Testis (tissue), 3 donors: ENCODE results near the gene ALG11. TPM values are rescaled to one million over a fixed set of nuclear protein-coding genes. Genes with fewer than 3 reads are reported as not detected.
"Not testable (repeated sequence)": the region's sequence is repeated elsewhere in the genome, so short reads cannot be mapped to it uniquely, and the experiment has no call there.

Experiments
- DNase-seq: peaks from one replicate; pipeline ENCODE4 v3.0.0-alpha.2; 2019
- H3K27ac ChIP-seq, 2 donors: fragments of 200-600 bp; sonication (generic); one replicate each; pipeline ENCODE4 v1.5.1; 2019
- H3K27me3 ChIP-seq: fragments of 200-600 bp; sonication (generic); one replicate; pipeline ENCODE4 v1.5.1; 2019
- H3K36me3 ChIP-seq: fragments of 200-600 bp; sonication (generic); one replicate; pipeline ENCODE4 v1.5.1; 2017; ENCODE audit warnings: low read depth; ENCODE audit errors: missing control alignments
- H3K4me1 ChIP-seq: fragments of 200-600 bp; sonication (generic); one replicate; pipeline ENCODE4 v1.5.1; 2019
- H3K4me3 ChIP-seq, 2 donors: fragments of 200-600 bp; sonication (generic); one replicate each; pipeline ENCODE4 v1.5.1; 2017 to 2019
- H3K9me3 ChIP-seq: fragments of 200-600 bp; sonication (generic); one replicate; pipeline ENCODE4 v1.5.1; 2017
- POLR2A ChIP-seq: fragments of 450-650 bp; IDR thresholded peaks from one replicate; pipeline ENCODE4 v1.6.1; 2017; ENCODE audit warnings: antibody characterized with exemption, mild to moderate bottlenecking, moderate library complexity
- WGBS, 2 donors: methylation state at CpG; one replicate each; pipeline ENCODE4 v1.1.5; 2018; 5-methylcytosine and 5-hydroxymethylcytosine counted together
- intact Hi-C: fragments of 100-400 bp; cut with DNase I; formaldehyde crosslinking; loops from one replicate; pipeline ENCODE4 v1.15.1; 2023; ENCODE audit warnings: low total_unique reads
- polyA plus RNA-seq: library from polyadenylated mRNA; stranded (reverse); fragments of 350-450 nt; fragmentation: Illumina TruSeq; extraction: RNeasy Lipid Tissue Mini Kit (QIAGEN cat#74804); gene quantifications from one replicate; pipeline ENCODE4 v1.2.3, GENCODE V29; 2014; ENCODE audit warnings: low read depth, low replicate concordance; ENCODE audit not compliant: insufficient read depth
- total RNA-seq, 2 donors: library from RNA; depleted of rRNA; stranded (reverse); fragments of >200 nt; gene quantifications; one replicate each; pipeline ENCODE4 v1.2.3, GENCODE V29; 2016
- TF ChIP-seq, protein P1 (sequence below), 3 experiments: fragments of 450-650 bp in 2 of 3; fragments of 200-600 bp in 1 of 3; sonication (generic) in 1 of 3; IDR thresholded peaks; one replicate each; pipeline ENCODE4 v1.5.1; 2016 to 2019; ENCODE audit warnings: antibody characterized with exemption in 3 of 3, mild to moderate bottlenecking in 2 of 3, moderate library complexity in 1 of 3

Gene ALG11
- total and polyA plus RNA-seq, 3 donors from 2014 or later: 14.5 to 36.5 (median 24.4) TPM

DNA sequence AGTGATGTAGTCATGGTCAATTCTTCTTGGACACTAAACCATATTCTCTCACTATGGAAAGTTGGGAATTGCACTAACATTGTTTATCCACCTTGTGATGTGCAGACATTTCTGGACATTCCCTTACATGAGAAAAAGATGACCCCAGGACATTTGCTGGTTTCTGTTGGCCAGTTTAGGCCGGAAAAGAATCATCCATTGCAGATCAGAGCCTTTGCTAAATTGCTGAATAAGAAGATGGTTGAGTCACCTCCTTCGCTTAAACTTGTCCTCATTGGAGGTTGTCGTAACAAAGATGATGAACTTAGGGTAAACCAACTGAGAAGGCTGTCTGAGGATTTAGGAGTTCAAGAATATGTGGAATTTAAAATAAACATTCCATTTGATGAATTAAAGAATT lies 12.3 kb downstream of the ALG11 start, which contains the start of gene UTP14C:
Gene UTP14C, plus strand, starts transcription at position 211 of the 400 bp plus-strand sequence. CDS start 4,114 bp downstream, outside the sequence.
- Histone ChIP-seq H3K9me3 (no peaks in the 10 kb centered on the region), H3K4me3 (no peak within 1 kb of the TSS), H3K36me3 (no peaks in the 10 kb centered on the region), H3K4me1 (no peaks in the 10 kb centered on the region), H3K27me3 (no peaks in the 10 kb centered on the region), H3K27ac (no peak within 1 kb of the TSS)
- 97% methylated on average over 3 of the region's 3 CpGs for WGBS, 2 donors
- TF ChIP-seq, protein P1, sequence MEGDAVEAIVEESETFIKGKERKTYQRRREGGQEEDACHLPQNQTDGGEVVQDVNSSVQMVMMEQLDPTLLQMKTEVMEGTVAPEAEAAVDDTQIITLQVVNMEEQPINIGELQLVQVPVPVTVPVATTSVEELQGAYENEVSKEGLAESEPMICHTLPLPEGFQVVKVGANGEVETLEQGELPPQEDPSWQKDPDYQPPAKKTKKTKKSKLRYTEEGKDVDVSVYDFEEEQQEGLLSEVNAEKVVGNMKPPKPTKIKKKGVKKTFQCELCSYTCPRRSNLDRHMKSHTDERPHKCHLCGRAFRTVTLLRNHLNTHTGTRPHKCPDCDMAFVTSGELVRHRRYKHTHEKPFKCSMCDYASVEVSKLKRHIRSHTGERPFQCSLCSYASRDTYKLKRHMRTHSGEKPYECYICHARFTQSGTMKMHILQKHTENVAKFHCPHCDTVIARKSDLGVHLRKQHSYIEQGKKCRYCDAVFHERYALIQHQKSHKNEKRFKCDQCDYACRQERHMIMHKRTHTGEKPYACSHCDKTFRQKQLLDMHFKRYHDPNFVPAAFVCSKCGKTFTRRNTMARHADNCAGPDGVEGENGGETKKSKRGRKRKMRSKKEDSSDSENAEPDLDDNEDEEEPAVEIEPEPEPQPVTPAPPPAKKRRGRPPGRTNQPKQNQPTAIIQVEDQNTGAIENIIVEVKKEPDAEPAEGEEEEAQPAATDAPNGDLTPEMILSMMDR (IDR thresholded peaks at IDR 0.05): no peak
- no peak for TF ChIP-seq POLR2A
- no peak for DNase-seq
- intact Hi-C loops: no loop called here

DNA sequence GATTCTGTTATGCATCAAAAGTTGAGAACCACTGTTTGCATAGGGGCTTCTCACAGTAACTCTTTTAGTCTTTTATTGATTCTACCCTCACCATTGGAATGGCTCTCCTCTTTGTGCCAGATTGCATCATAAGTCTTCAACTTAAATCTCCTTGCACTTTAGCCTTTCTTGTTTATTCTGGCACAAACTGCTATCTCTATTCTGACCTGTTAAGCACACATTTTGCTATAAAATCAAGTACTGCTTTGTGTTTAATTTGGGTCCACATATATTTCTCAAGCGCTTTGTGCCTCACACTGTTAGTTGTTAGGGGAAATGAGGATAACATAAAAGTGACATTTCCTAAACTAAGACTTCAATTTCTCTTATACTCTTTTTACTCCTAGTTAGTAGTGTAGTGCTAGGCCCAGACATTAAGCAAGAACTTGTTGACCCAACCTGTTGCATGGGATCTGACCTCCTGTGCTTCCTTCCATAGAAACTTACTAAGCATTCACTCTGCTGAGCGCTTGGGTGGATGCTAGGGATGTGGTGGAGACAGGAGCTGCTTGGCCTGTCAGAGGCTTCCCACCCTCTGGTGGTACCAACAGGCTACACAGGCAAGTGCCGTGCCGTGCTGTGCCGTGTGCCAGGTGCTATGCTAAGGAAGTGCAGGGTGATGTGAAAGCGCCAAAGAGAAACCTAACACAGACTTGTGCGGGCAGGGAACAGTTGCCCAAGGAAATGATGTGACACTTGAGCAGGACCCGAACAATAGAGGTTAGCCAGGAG lies 13.5 kb downstream of the ALG11 start:
- intact Hi-C loops: no loop called here
- no peak overlapping the region for H3K4me3 ChIP-seq
- DNase-seq: no peak
- no peak overlapping the region for H3K27ac ChIP-seq
- H3K4me1 ChIP-seq: no peaks in the 10 kb centered on the region
- no peak for TF ChIP-seq POLR2A
- TF ChIP-seq, protein P1 (IDR thresholded peaks at IDR 0.05): no peak
- no peaks in the 10 kb centered on the region for H3K36me3 ChIP-seq
- 95 to 96% methylated on average over 8 of the region's 8 CpGs for WGBS, 2 donors
- H3K9me3 ChIP-seq: no peaks in the 10 kb centered on the region
- H3K27me3 ChIP-seq: no peaks in the 10 kb centered on the region

DNA sequence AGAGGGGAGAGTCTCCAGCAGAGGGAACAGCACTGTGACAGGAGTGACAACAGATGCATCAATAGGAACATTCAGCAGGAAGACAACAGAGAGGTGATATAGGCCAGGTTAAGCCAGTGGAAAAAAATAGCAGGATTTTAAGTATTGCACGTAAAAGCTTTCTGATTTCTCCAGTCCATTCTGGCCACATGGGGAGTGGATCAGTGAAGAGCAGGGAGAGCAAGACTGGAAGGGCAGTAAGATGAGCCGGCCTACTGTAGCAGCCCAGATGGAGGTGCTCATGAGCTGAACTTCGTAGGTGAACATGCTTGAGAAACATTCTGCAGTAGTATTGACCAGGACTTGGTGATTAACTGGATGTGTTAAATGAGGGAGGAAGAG lies 14.0 kb downstream of the ALG11 start:
- H3K9me3 ChIP-seq: no peaks in the 10 kb centered on the region
- no peak overlapping the region for H3K4me3 ChIP-seq
- TF ChIP-seq POLR2A: no peak
- TF ChIP-seq, protein P1 (IDR thresholded peaks at IDR 0.05): no peak
- no peaks in the 10 kb centered on the region for H3K4me1 ChIP-seq
- DNase-seq: no peak
- no peak overlapping the region for H3K27ac ChIP-seq
- H3K27me3 ChIP-seq: no peaks in the 10 kb centered on the region
- H3K36me3 ChIP-seq: no peaks in the 10 kb centered on the region
- 93 to 97% methylated on average over 3 of the region's 3 CpGs for WGBS, 2 donors
- intact Hi-C loops: no loop called here

DNA sequence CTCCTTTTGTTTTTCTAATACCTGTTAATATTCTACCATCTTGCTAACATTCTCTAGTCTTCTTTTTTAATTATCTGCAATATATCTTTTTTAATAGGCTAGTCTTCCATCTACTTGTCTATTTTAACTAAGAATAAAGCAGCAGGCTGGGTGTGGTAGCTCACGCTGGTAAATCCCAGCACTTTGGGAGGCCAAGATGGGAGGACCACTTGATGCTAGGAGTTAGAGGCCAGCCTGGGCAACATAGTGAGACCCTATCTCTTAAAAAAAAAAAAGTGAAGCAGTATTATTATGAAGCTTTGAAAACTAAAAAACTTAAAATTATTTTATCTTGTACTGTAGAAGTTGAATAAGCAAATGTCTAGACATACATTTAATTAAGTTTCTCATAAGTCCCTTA lies 15.6 kb downstream of the ALG11 start:
- WGBS, 2 donors: 100% methylated on average over 1 of the region's 1 CpG
- H3K9me3 ChIP-seq: no peaks in the 10 kb centered on the region
- no peak overlapping the region for H3K27ac ChIP-seq
- H3K36me3 ChIP-seq: no peaks in the 10 kb centered on the region
- no peaks in the 10 kb centered on the region for H3K4me1 ChIP-seq
- no peak overlapping the region for H3K4me3 ChIP-seq
- H3K27me3 ChIP-seq: no peaks in the 10 kb centered on the region
- TF ChIP-seq POLR2A: no peak
- TF ChIP-seq, protein P1 (IDR thresholded peaks at IDR 0.05): no peak
- DNase-seq: no peak
- intact Hi-C loops: no loop called here

DNA sequence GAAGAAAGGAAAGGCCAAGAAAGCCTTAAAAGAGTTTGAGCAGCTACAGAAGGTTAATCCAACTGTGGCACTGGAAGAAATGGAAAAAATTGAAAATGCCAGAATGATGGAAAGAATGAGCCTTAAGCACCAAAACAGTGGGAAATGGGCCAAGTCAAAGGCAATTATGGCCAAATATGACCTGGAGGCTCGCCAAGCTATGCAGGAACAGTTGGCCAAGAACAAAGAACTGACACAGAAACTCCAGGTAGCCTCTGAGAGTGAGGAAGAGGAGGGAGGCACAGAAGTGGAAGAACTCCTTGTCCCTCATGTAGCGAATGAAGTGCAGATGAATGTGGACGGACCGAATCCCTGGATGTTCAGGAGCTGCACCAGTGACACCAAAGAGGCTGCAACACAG lies 17.4 kb downstream of the ALG11 start:
- no peak for DNase-seq
- H3K4me1 ChIP-seq: no peaks in the 10 kb centered on the region
- H3K4me3 ChIP-seq: no peak overlapping the region
- TF ChIP-seq, protein P1 (IDR thresholded peaks at IDR 0.05): no peak
- TF ChIP-seq POLR2A: no peak
- H3K27ac ChIP-seq: no peak overlapping the region
- intact Hi-C loops: no loop called here
- H3K9me3 ChIP-seq: no peaks in the 10 kb centered on the region
- WGBS, 2 donors: 90 to 93% methylated on average over 4 of the region's 4 CpGs
- no peaks in the 10 kb centered on the region for H3K36me3 ChIP-seq
- no peaks in the 10 kb centered on the region for H3K27me3 ChIP-seq

DNA sequence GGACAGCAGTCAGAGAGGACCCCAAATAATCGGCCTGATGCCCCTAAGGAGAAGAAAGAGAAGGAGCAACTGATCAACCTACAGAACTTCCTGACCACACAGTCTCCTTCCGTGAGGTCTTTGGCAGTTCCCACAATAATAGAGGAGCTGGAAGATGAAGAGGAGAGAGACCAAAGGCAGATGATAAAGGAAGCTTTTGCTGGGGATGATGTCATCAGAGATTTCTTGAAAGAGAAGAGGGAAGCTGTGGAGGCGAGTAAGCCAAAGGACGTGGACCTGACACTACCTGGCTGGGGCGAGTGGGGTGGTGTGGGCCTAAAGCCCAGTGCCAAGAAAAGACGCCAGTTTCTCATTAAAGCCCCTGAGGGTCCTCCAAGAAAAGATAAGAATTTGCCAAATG lies 18.2 kb downstream of the ALG11 start:
- WGBS, 2 donors: 90 to 93% methylated on average over 6 of the region's 6 CpGs
- H3K27ac ChIP-seq, intact Hi-C loops, H3K4me3 ChIP-seq, DNase-seq, H3K4me1 ChIP-seq, H3K27me3 ChIP-seq, H3K36me3 ChIP-seq, H3K9me3 ChIP-seq: not testable (repeated sequence)
